Nephron (organoid): ENCODE results near the gene KRTCAP2.

ENCODE experiments used
- H3K27ac Mint-ChIP-seq, 3 experiments: 2 replicates each; pipeline ENCODE4 v1.8.0; 2020; ENCODE audit warnings: mixed read lengths in 3 of 3, mild to moderate bottlenecking in 2 of 3, moderate library complexity in 1 of 3
- H3K27me3 Mint-ChIP-seq: 2 replicates; pipeline ENCODE4 v1.8.0; 2021; ENCODE audit warnings: low read depth, mild to moderate bottlenecking, moderate library complexity, mixed read lengths
- H3K36me3 Mint-ChIP-seq: 2 replicates; pipeline ENCODE4 v1.8.0; 2020; ENCODE audit warnings: low read depth, mixed read lengths
- H3K4me1 Mint-ChIP-seq: 2 replicates; pipeline ENCODE4 v1.8.0; 2020; ENCODE audit warnings: mixed read lengths
- H3K4me3 Mint-ChIP-seq, 3 experiments: 2 replicates each; pipeline ENCODE4 v1.8.0; 2020; ENCODE audit warnings: mild to moderate bottlenecking in 3 of 3, mixed read lengths in 3 of 3, moderate library complexity in 2 of 3
- H3K9me3 Mint-ChIP-seq: 2 replicates; pipeline ENCODE4 v1.8.0; 2020; ENCODE audit warnings: mixed read lengths
- TF ChIP-seq, protein P1 (sequence below), 3 experiments: fragments of 200-600 bp; sonication (generic); IDR thresholded peaks; one replicate each; pipeline ENCODE4 v1.5.0; 2021; ENCODE audit warnings: antibody characterized with exemption in 3 of 3; ENCODE audit not compliant: unreplicated experiment in 3 of 3

The KRTCAP2 gene

DNA sequence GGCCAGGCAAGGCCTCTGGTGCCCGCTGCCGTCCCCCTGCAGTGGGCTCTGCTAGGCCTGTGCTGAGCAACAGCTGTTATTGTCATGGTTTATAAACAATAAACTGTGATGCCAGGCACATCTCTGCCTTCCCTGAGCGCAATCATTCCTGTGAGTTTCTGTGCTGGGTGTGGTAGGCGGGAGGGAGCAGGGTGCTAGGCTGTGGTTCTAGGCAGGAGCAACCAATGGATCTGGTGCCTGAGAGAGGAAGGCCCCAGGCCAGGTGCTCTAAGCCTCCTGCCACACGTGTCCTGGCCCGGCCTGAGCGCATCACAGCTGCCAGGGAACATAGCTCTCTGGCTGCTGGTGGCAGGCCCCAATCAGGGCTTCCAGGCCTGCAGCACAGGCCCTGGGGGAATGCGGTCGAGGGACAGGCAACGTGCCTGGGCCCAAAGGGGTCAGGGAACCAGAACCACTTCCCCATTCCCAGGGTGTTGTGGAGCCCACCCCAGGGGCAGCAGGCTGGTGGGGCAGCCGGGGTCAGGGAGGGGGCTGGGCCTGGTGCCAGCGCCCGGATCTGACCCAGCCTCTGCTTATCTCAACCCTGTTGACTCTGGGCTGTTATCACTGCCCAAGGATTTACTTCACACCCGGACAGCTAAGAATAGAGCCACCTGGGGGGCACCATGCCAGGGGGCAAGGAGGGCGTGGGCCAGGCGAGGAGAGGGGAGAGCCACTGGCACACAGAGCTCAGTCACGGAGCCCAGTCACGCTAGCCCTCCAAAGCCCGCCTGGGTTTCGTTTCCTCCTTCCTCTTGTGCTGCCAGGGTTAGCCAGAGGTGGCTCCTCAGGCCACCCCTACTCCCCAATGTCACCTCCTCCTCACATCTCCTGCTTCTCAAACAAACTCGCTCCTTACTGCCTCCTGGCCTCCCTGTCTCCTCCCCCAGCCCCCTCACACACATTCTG, 12.0 kb upstream of the KRTCAP2 start:
- H3K9me3 Mint-ChIP-seq = peaks cover 3% of the 10 kb centered on the region
- H3K27me3 Mint-ChIP-seq = peaks cover 6% of the 10 kb centered on the region
- peaks cover 7% of the 10 kb centered on the region for H3K36me3 Mint-ChIP-seq
- H3K4me3 Mint-ChIP-seq = no peak overlapping the region
- TF ChIP-seq, protein P1, sequence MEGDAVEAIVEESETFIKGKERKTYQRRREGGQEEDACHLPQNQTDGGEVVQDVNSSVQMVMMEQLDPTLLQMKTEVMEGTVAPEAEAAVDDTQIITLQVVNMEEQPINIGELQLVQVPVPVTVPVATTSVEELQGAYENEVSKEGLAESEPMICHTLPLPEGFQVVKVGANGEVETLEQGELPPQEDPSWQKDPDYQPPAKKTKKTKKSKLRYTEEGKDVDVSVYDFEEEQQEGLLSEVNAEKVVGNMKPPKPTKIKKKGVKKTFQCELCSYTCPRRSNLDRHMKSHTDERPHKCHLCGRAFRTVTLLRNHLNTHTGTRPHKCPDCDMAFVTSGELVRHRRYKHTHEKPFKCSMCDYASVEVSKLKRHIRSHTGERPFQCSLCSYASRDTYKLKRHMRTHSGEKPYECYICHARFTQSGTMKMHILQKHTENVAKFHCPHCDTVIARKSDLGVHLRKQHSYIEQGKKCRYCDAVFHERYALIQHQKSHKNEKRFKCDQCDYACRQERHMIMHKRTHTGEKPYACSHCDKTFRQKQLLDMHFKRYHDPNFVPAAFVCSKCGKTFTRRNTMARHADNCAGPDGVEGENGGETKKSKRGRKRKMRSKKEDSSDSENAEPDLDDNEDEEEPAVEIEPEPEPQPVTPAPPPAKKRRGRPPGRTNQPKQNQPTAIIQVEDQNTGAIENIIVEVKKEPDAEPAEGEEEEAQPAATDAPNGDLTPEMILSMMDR (IDR thresholded peaks at IDR 0.05; ENCODE audit: unreplicated experiment in 3 of 3) = no peak
- peak overlapping the region; percentile 67 to 95 (median 90) for H3K27ac Mint-ChIP-seq
- peaks cover 5% of the 10 kb centered on the region for H3K4me1 Mint-ChIP-seq

DNA sequence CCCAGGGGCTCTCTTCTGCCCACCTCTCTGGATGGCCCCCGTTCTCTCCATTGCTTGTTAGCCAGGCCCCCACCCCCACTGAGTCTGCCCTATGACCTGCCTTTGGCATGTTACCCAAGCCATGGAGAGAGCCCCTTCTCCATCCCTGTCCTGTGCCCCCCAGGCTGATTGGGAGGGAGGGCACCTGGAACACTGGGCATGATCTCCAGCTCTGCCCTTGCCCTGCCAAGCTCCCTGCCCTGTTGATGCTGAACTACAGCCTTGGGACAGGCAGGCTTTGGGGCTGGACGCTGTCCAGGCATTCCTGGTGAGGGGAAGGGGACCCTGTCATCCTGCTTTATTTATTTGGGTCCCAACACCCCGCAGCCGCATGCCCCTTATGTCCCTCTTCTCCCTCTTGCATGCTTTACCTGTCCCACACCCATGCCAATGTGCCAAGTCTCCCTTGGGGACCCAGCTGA, 11.3 kb upstream of the KRTCAP2 start:
- Mint-ChIP-seq H3K27me3 (peaks cover 6% of the 10 kb centered on the region), H3K4me1 (peaks cover 5% of the 10 kb centered on the region), H3K4me3 (no peak overlapping the region), H3K9me3 (peaks cover 3% of the 10 kb centered on the region), H3K36me3 (peaks cover 7% of the 10 kb centered on the region), H3K27ac (no peak overlapping the region)
- TF ChIP-seq, protein P1 (IDR thresholded peaks at IDR 0.05; ENCODE audit: unreplicated experiment in 3 of 3) = no peak

DNA sequence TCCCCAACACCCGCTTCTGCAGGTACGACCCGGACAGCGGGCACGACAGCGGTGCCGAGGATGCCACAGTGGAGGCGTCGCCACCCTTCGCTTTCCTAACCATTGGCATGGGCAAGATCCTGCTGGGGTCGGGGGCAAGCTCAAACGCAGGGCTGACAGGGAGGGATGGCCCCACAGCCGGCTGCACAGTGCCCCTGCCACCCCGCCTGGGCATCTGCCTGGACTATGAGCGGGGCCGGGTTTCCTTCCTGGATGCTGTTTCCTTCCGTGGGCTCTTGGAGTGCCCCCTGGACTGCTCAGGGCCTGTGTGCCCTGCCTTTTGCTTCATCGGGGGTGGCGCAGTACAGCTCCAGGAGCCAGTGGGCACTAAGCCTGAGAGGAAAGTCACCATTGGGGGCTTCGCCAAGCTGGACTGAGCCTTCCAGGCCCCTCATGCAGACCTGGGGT, 10.7 kb upstream of the KRTCAP2 start:
- H3K4me3 Mint-ChIP-seq = no peak overlapping the region
- H3K4me1 Mint-ChIP-seq = peaks cover 5% of the 10 kb centered on the region
- H3K27me3 Mint-ChIP-seq = peaks cover 6% of the 10 kb centered on the region
- H3K27ac Mint-ChIP-seq = no peak overlapping the region
- peaks cover 3% of the 10 kb centered on the region for H3K9me3 Mint-ChIP-seq
- TF ChIP-seq, protein P1 (IDR thresholded peaks at IDR 0.05; ENCODE audit: unreplicated experiment in 3 of 3) = no peak
- H3K36me3 Mint-ChIP-seq = peaks cover 7% of the 10 kb centered on the region

DNA sequence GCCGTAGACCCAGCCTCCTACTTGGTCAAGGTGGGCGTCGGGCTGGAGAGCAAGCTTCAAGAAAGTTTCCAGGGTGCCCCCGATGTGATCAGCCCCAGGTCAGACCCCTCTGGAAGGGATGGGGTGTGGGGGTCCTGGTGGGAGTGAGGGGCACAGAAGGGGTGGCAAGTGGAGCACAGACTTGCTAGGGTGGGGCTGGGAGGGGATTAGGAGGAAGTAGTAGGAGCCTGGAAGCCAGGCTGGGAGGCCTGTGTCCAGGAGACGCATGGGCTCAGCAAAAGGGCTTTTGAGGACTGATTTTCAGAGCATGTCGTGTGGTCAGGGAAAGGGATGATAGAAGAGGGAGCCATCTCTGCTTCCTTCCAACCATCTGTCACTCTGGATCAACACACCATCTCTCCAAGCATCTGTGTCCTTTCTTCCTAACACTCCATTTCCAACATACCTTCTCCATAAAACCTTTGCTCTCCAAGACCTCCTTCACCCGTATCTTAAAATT, 9.0 kb upstream of the KRTCAP2 start:
- no peaks in the 10 kb centered on the region for H3K4me1 Mint-ChIP-seq
- no peak overlapping the region for H3K4me3 Mint-ChIP-seq
- TF ChIP-seq, protein P1 (IDR thresholded peaks at IDR 0.05; ENCODE audit: unreplicated experiment in 3 of 3) = no peak
- H3K27ac Mint-ChIP-seq = no peak overlapping the region
- no peaks in the 10 kb centered on the region for H3K9me3 Mint-ChIP-seq
- peaks cover 3% of the 10 kb centered on the region for H3K27me3 Mint-ChIP-seq
- H3K36me3 Mint-ChIP-seq = peaks cover 7% of the 10 kb centered on the region

DNA sequence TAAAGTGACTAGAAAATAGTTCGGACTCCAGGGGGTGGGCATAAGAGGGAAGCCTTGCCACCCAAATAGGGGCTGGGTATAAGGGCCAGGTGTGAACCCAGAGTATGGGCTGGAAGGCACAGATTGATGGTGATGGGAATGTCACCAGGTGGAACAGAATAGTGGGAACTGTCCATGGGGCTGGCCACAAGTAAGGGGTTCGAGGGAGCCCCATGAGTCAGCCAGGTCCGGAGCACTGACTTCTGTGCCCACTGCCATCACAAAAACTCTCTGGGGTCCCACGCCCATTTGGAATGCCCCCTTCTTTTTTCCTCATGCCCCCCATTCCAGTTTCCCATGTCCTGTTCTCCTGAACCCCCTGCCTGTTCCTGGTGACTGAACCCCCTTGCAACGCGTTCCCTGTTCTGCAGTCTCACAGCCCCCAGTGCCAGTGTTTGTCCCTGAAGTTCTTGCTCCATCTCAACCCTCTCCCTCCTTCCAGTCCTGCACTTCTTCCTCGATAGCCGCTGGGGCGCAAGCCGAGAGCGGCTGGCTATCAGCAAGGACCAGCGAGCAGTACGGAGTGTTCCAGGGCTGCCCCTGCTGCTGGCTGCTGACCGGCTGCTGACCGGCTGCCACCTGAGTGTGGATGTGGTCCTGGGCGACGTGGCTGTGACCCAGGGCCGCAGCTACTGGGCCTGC, 8.4 kb upstream of the KRTCAP2 start:
- TF ChIP-seq, protein P1 (IDR thresholded peaks at IDR 0.05; ENCODE audit: unreplicated experiment in 3 of 3) = no peak
- H3K27ac Mint-ChIP-seq = no peak overlapping the region
- H3K4me1 Mint-ChIP-seq = peaks cover 3% of the 10 kb centered on the region
- H3K36me3 Mint-ChIP-seq = peaks cover 8% of the 10 kb centered on the region
- no peaks in the 10 kb centered on the region for H3K9me3 Mint-ChIP-seq
- H3K4me3 Mint-ChIP-seq = no peak overlapping the region
- H3K27me3 Mint-ChIP-seq = peaks cover 3% of the 10 kb centered on the region
